Sigmoid colon (tissue), 3 donors: Measurements from ENCODE around the gene IL21R.

ENCODE experiments used
- CTCF ChIP-seq, 4 experiments: fragments of 450-650 bp in 3 of 4; fragments of 200-600 bp in 1 of 4; IDR thresholded peaks; one replicate each; pipeline ENCODE4 v1.5.1; 2016 to 2019; ENCODE audit warnings: antibody characterized with exemption in 4 of 4, mild to moderate bottlenecking in 3 of 4, moderate library complexity in 2 of 4
- POLR2A ChIP-seq, 2 donors: fragments of 450-650 bp; IDR thresholded peaks; one replicate each; pipeline ENCODE4 v1.6.1; 2016; ENCODE audit warnings: antibody characterized with exemption in 2 of 2, mild to moderate bottlenecking in 2 of 2, moderate library complexity in 2 of 2

DNA sequence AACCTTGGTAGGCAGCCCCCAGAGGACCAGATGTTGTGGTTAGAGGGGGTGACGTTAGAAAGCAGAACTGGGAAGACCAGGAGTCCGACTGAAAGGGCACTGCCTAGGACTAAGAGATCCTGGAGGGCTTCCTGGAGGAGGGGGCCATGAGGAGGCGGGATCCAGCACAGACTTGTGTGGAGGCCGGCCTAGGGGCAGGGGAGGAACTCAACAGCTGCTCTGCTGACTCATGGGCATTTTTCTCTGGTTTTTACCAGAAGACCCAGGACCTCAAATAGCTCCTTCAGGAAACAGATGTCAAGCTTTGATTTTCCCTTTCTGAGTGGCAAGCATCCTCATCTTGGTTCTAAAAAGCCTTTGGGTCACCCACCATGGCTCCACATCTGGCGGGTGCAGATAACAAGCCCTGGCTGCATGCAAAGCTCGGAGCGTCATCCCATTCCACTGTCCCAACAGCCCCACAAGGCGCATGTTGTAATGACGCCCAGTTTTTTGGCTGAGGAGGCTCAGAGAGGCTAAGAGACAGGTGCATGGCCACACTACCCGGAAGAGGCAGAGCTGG is 29.0 kb downstream of the IL21R start:
- TF ChIP-seq POLR2A (IDR thresholded peaks at IDR 0.05) = no peak
- TF ChIP-seq CTCF (IDR thresholded peaks at IDR 0.05) = no peak
